ENCODE results near the gene DTX3L.

DTX3L gene

DNA sequence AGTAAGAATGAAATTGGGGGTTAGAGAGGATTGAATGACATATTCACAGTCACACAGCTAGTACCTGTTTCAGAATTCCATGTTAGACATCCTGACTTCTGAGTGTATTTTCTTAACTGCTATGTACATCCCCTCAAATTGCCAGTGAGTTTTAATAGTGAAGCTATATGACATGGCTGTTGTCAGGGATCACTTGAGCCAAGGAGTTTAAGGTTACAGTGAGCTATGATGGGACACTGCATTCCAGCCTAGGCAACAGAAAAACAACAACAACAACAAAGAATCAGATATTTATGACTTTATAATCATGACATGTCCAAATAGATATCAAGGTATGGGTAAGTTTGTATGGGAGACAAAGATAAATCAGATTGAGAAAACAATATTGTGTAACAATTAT is 29.9 kb downstream of the DTX3L start:
- no peaks in the 10 kb centered on the region for H3K79me2 ChIP-seq (ENCODE audit: insufficient read depth, low read length)
- H3K27me3 ChIP-seq (ENCODE audit: low read length) = no peaks in the 10 kb centered on the region
- no peaks in the 10 kb centered on the region for H3F3A ChIP-seq (ENCODE audit: insufficient read depth)
- no peaks in the 10 kb centered on the region for H3K9me2 ChIP-seq (replicated peaks; ENCODE audit: insufficient read depth, low read length)
- H2AFZ ChIP-seq (ENCODE audit: low read depth, low read length, severe bottlenecking) = no peak overlapping the region
- H3K4me3 ChIP-seq (ENCODE audit: insufficient read depth, low read length, poor library complexity, severe bottlenecking) = no peak overlapping the region
- no peak overlapping the region for H3K9ac ChIP-seq (ENCODE audit: low read length)
- H4K20me1 ChIP-seq (ENCODE audit: low read depth, low read length) = no peaks in the 10 kb centered on the region
- H3K4me2 ChIP-seq (ENCODE audit: low read depth, low read length, poor library complexity, severe bottlenecking) = no peak overlapping the region
- no peak for TF ChIP-seq CTCF (IDR thresholded peaks at IDR 0.05; ENCODE audit: insufficient read depth, low read length, poor library complexity, severe bottlenecking)
- TF ChIP-seq EZH2phosphoT487 (conservative IDR thresholded peaks at IDR 0.05; ENCODE audit: low read length) = no peak
- no peaks in the 10 kb centered on the region for H3K36me3 ChIP-seq (ENCODE audit: low read length)
- H3K9me3 ChIP-seq (ENCODE audit: insufficient read depth, low read length) = no peaks in the 10 kb centered on the region
- H3K27ac ChIP-seq (ENCODE audit: low read depth, low read length) = no peak overlapping the region

DNA sequence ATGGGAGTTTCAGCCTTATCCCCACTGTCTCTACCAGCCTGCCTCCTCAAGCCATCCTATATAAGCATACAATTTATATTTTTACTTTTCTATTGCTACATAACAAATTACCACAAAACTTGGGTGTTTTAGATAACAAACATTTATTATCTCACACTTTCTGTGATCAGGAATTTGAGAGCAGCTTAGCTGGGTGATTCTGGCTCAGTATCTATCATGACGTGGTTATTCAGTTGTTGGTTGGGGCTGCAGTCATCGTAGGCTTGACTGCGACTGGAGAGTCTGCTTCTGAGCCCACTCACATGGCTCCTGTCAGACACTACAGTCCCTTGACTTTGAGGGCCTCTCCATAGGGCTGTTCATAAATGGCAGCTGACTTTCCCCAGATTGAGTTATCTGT is 34.0 kb downstream of the DTX3L start:
- Histone ChIP-seq H4K20me1 (ENCODE audit: low read depth, low read length) (no peaks in the 10 kb centered on the region), H2AFZ (ENCODE audit: low read depth, low read length, severe bottlenecking) (no peak overlapping the region), H3K9me3 (ENCODE audit: insufficient read depth, low read length) (no peaks in the 10 kb centered on the region), H3K27ac (ENCODE audit: low read depth, low read length) (no peak overlapping the region), H3K79me2 (ENCODE audit: insufficient read depth, low read length) (no peaks in the 10 kb centered on the region), H3F3A (ENCODE audit: insufficient read depth) (no peaks in the 10 kb centered on the region), H3K4me2 (ENCODE audit: low read depth, low read length, poor library complexity, severe bottlenecking) (no peak overlapping the region), H3K4me3 (ENCODE audit: insufficient read depth, low read length, poor library complexity, severe bottlenecking) (no peak overlapping the region), H3K36me3 (ENCODE audit: low read length) (no peaks in the 10 kb centered on the region), H3K9ac (ENCODE audit: low read length) (no peak overlapping the region), H3K9me2 (replicated peaks; ENCODE audit: insufficient read depth, low read length) (no peaks in the 10 kb centered on the region), H3K27me3 (ENCODE audit: low read length) (no peaks in the 10 kb centered on the region)
- TF ChIP-seq CTCF (IDR thresholded peaks at IDR 0.05; ENCODE audit: insufficient read depth, low read length, poor library complexity, severe bottlenecking) (no peak), EZH2phosphoT487 (conservative IDR thresholded peaks at IDR 0.05; ENCODE audit: low read length) (no peak)

DNA sequence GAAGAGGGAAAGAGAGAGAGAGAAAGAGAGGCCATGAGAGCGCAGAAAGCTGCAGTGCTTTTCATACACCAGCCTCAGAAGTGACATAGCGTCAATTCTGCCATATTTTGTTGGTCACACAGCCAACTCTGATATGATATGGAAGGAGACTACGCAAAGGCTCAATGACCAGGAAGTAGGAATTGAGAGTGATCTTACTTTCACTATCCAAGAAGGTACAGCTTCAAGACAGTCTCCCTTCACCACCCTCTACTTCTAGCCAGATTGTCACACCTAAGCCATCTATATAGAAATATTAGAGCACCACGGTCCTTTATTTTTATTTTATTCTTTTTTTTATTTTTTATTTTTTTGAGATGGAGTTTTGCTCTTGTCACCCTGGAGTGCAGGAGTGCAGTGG is 34.4 kb downstream of the DTX3L start:
- no peaks in the 10 kb centered on the region for H3K27me3 ChIP-seq (ENCODE audit: low read length)
- H3K9ac ChIP-seq (ENCODE audit: low read length) = no peak overlapping the region
- no peak overlapping the region for H2AFZ ChIP-seq (ENCODE audit: low read depth, low read length, severe bottlenecking)
- no peak overlapping the region for H3K4me3 ChIP-seq (ENCODE audit: insufficient read depth, low read length, poor library complexity, severe bottlenecking)
- H3K9me3 ChIP-seq (ENCODE audit: insufficient read depth, low read length) = no peaks in the 10 kb centered on the region
- no peaks in the 10 kb centered on the region for H3K36me3 ChIP-seq (ENCODE audit: low read length)
- H3K4me2 ChIP-seq (ENCODE audit: low read depth, low read length, poor library complexity, severe bottlenecking) = no peak overlapping the region
- no peaks in the 10 kb centered on the region for H3K79me2 ChIP-seq (ENCODE audit: insufficient read depth, low read length)
- H3F3A ChIP-seq (ENCODE audit: insufficient read depth) = no peaks in the 10 kb centered on the region
- H3K9me2 ChIP-seq (replicated peaks; ENCODE audit: insufficient read depth, low read length) = no peaks in the 10 kb centered on the region
- no peak for TF ChIP-seq CTCF (IDR thresholded peaks at IDR 0.05; ENCODE audit: insufficient read depth, low read length, poor library complexity, severe bottlenecking)
- TF ChIP-seq EZH2phosphoT487 (conservative IDR thresholded peaks at IDR 0.05; ENCODE audit: low read length) = no peak
- H4K20me1 ChIP-seq (ENCODE audit: low read depth, low read length) = no peaks in the 10 kb centered on the region
- no peak overlapping the region for H3K27ac ChIP-seq (ENCODE audit: low read depth, low read length)
